HepG2 (cell line): ENCODE measurements around the gene JPT1. TPM values are rescaled to one million over a fixed set of nuclear protein-coding genes. Genes with fewer than 3 reads are reported as not detected.

Experiments
- AKAP8 ChIP-seq: sonication (generic); formaldehyde crosslinking; IDR thresholded peaks from 2 replicates; pipeline ENCODE4 v1.5.1; 2020; ENCODE audit warnings: mild to moderate bottlenecking, missing genetic modification reagents
- CENPX ChIP-seq: sonication (generic); formaldehyde crosslinking; IDR thresholded peaks from 2 replicates; pipeline ENCODE4 v1.9.0; 2021; ENCODE audit warnings: mild to moderate bottlenecking, missing genetic modification reagents, moderate library complexity
- CREBL2 ChIP-seq: sonication (generic); formaldehyde crosslinking; IDR thresholded peaks from 2 replicates; pipeline ENCODE4 v1.8.1; 2023; ENCODE audit warnings: missing genetic modification reagents, mild to moderate bottlenecking, borderline replicate concordance
- EHMT2 ChIP-seq: fragments of 200-600 bp; sonication (generic); IDR thresholded peaks from 2 replicates; pipeline ENCODE4 v1.7.0; 2017; ENCODE audit warnings: antibody characterized with exemption, low read depth, low read length, borderline replicate concordance
- HOXD1 ChIP-seq: sonication (generic); formaldehyde crosslinking; IDR thresholded peaks from 2 replicates; pipeline ENCODE4 v1.5.0; 2020; ENCODE audit warnings: missing genetic modification reagents
- JDP2 ChIP-seq: sonication (generic); formaldehyde crosslinking; IDR thresholded peaks from 2 replicates; pipeline ENCODE4 v1.8.1; 2022; ENCODE audit warnings: missing genetic modification reagents, borderline replicate concordance
- LRRFIP1 ChIP-seq: sonication (generic); formaldehyde crosslinking; conservative IDR thresholded peaks from 2 replicates; pipeline ENCODE4 v1.4.0; 2020; ENCODE audit warnings: missing genetic modification reagents
- MIER3 ChIP-seq: IDR thresholded peaks from 2 replicates; pipeline ENCODE4 v1.6.1; 2016; ENCODE audit warnings: missing compliant biosample characterization, borderline replicate concordance
- NFE2L2 ChIP-seq: fragments of 150-350 bp; IDR thresholded peaks from 2 replicates; pipeline ENCODE4 v1.6.1; 2014; ENCODE audit warnings: low read length
- NKX3-1 ChIP-seq: sonication (generic); formaldehyde crosslinking; IDR thresholded peaks from 2 replicates; pipeline ENCODE4 v1.5.0; 2020; ENCODE audit warnings: missing genetic modification reagents
- NPAS2 ChIP-seq: sonication (generic); formaldehyde crosslinking; IDR thresholded peaks from 2 replicates; pipeline ENCODE4 v1.8.0; 2022; ENCODE audit warnings: mild to moderate bottlenecking, missing genetic modification reagents, borderline replicate concordance
- PAX8 ChIP-seq: sonication (generic); formaldehyde crosslinking; IDR thresholded peaks from 2 replicates; pipeline ENCODE4 v1.8.0; 2022; ENCODE audit warnings: mild to moderate bottlenecking, missing genetic modification reagents, borderline replicate concordance
- RELA ChIP-seq: sonication (generic); formaldehyde crosslinking; IDR thresholded peaks from 2 replicates; pipeline ENCODE4 v1.4.0; 2020; ENCODE audit warnings: missing genetic modification reagents
- SATB2 ChIP-seq: sonication (generic); formaldehyde crosslinking; IDR thresholded peaks from 2 replicates; pipeline ENCODE4 v1.5.0; 2020; ENCODE audit warnings: missing genetic modification reagents
- TARDBP ChIP-seq: sonication (generic); formaldehyde crosslinking; IDR thresholded peaks from 2 replicates; pipeline ENCODE4 v1.8.0; 2022; ENCODE audit warnings: mild to moderate bottlenecking, missing genetic modification reagents
- ZMYM3 ChIP-seq: sonication (generic); formaldehyde crosslinking; IDR thresholded peaks from 2 replicates; pipeline ENCODE4 v1.5.1; 2020; ENCODE audit warnings: mild to moderate bottlenecking, missing genetic modification reagents
- ZNF280D ChIP-seq: sonication (generic); formaldehyde crosslinking; IDR thresholded peaks from 2 replicates; pipeline ENCODE4 v1.5.1; 2020; ENCODE audit warnings: mild to moderate bottlenecking, missing genetic modification reagents
- ZNF710 ChIP-seq: sonication (generic); formaldehyde crosslinking; IDR thresholded peaks from 2 replicates; pipeline ENCODE4 v1.5.0; 2020; ENCODE audit warnings: mild to moderate bottlenecking, missing genetic modification reagents, borderline replicate concordance
- polyA plus RNA-seq, 8 experiments: library from polyadenylated mRNA; depleted of rRNA in 3 of 8; stranded (reverse) in 7 of 8; unstranded in 1 of 8; fragments of >200 nt; fragmentation: Illumina TruSeq in 4 of 8; extraction: Trizol in 4 of 8; gene quantifications; 2 replicates each; pipeline versions ENCODE4 v1.2.1 to v1.2.3, GENCODE V29; 2011 to 2016; ENCODE audit warnings: low read depth in 4 of 8, missing spikeins in 1 of 8, mixed read lengths in 1 of 8; ENCODE audit not compliant: insufficient read depth in 1 of 8
- total RNA-seq, 5 experiments: library from RNA; depleted of rRNA; stranded (reverse); fragments of >200 nt; fragmentation: Illumina TruSeq; extraction: Trizol; gene quantifications; 2 replicates each; pipeline ENCODE4 v1.2.3, GENCODE V29; 2016; ENCODE audit warnings: low read depth in 1 of 5
- TF ChIP-seq, protein P1 (sequence below): sonication (generic); formaldehyde crosslinking; IDR thresholded peaks from 2 replicates; pipeline ENCODE4 v1.5.0; 2020; ENCODE audit warnings: mild to moderate bottlenecking, low read depth, missing genetic modification reagents, borderline replicate concordance
- TF ChIP-seq, protein P2 (sequence below): sonication (generic); formaldehyde crosslinking; IDR thresholded peaks from 2 replicates; pipeline ENCODE4 v1.8.0; 2022; ENCODE audit warnings: mild to moderate bottlenecking, missing genetic modification reagents; ENCODE audit not compliant: insufficient replicate concordance

Gene JPT1
- total and polyA plus RNA-seq, 2 of the 13 experiments (the other 11 are each of a cell fraction or from before 2014, with no cell fraction given): 43.3 to 256 TPM

GRCh38 chr17:75130632-75131277, 23.6 kb downstream of the JPT1 start (continued):
- TF ChIP-seq LRRFIP1 (CRISPR knock-in tag) (no peak), NPAS2 (CRISPR knock-in tag) (no peak), RELA (CRISPR knock-in tag) (no peak), TARDBP (CRISPR knock-in tag) (no peak), MIER3 (CRISPR knock-in tag) (no peak), ZMYM3 (no peak; the same call in 1 of the 2 replicates), ZNF710 (peak; percentile 19; the same call in 1 of the 2 replicates), CREBL2 (CRISPR knock-in tag) (no peak), CENPX (CRISPR knock-in tag) (no peak), NKX3-1 (CRISPR knock-in tag) (no peak; the same call in 1 of the 2 replicates), SATB2 (no peak; the same call in 1 of the 2 replicates), ZNF280D (CRISPR knock-in tag) (no peak; the same call in 1 of the 2 replicates), AKAP8 (no peak), NFE2L2 (no peak), HOXD1 (CRISPR knock-in tag) (no peak), JDP2 (CRISPR knock-in tag) (no peak), PAX8 (no peak), EHMT2 (no peak)
- TF ChIP-seq, protein P1, sequence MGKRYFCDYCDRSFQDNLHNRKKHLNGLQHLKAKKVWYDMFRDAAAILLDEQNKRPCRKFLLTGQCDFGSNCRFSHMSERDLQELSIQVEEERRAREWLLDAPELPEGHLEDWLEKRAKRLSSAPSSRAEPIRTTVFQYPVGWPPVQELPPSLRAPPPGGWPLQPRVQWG: no peak
- TF ChIP-seq, protein P2, sequence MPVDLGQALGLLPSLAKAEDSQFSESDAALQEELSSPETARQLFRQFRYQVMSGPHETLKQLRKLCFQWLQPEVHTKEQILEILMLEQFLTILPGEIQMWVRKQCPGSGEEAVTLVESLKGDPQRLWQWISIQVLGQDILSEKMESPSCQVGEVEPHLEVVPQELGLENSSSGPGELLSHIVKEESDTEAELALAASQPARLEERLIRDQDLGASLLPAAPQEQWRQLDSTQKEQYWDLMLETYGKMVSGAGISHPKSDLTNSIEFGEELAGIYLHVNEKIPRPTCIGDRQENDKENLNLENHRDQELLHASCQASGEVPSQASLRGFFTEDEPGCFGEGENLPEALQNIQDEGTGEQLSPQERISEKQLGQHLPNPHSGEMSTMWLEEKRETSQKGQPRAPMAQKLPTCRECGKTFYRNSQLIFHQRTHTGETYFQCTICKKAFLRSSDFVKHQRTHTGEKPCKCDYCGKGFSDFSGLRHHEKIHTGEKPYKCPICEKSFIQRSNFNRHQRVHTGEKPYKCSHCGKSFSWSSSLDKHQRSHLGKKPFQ: no peak
